ENCODE data around the gene FRMD1. TPM values are rescaled to one million over a fixed set of nuclear protein-coding genes. Genes with fewer than 3 reads are reported as not detected.

The FRMD1 gene
- total RNA-seq, 1 donor from 2014 or later = 1.7 TPM

GRCh38 chr6:168043193-168043847 is 35.7 kb downstream of the FRMD1 start:
- no peak for DNase-seq (ENCODE audit: low spot score)

GRCh38 chr6:168042426-168043192 is 36.4 kb downstream of the FRMD1 start:
- DNase-seq (ENCODE audit: low spot score) = no peak

- no peak for DNase-seq (ENCODE audit: low spot score)
Observed at GRCh38 chr6:168041928-168042327, 37.1 kb downstream of the FRMD1 start.

GRCh38 chr6:168040856-168041496 is 38.0 kb downstream of the FRMD1 start:
- no peak for DNase-seq (ENCODE audit: low spot score)

GRCh38 chr6:168039849-168040248 is 39.2 kb downstream of the FRMD1 start:
- DNase-seq (ENCODE audit: low spot score) = no peak

- DNase-seq (ENCODE audit: low spot score) = no peak
Observed at GRCh38 chr6:168039301-168039700, 39.7 kb downstream of the FRMD1 start.

GRCh38 chr6:168038576-168039140 is 40.4 kb downstream of the FRMD1 start:
- DNase-seq (ENCODE audit: low spot score) = no peak

- DNase-seq (ENCODE audit: low spot score) = no peak
Observed at GRCh38 chr6:168037856-168038255, 41.2 kb downstream of the FRMD1 start.

GRCh38 chr6:168037242-168037641 is 41.8 kb downstream of the FRMD1 start:
- DNase-seq (ENCODE audit: low spot score) = no peak

- peak; percentile 34 for DNase-seq (ENCODE audit: low spot score)
Observed at GRCh38 chr6:168035661-168036545, 43.1 kb downstream of the FRMD1 start.

GRCh38 chr6:168035098-168035660 is 43.8 kb downstream of the FRMD1 start:
- DNase-seq (ENCODE audit: low spot score) = peak; percentile 83

- no peak for DNase-seq (ENCODE audit: low spot score)
Observed at GRCh38 chr6:168034537-168034936, 44.5 kb downstream of the FRMD1 start.

- no peak for DNase-seq (ENCODE audit: low spot score)
Observed at GRCh38 chr6:168033791-168034190, 45.2 kb downstream of the FRMD1 start.

GRCh38 chr6:168032005-168032760 is 46.8 kb downstream of the FRMD1 start:
- peak; percentile 79 for DNase-seq (ENCODE audit: low spot score)

GRCh38 chr6:168031411-168031971 is 47.5 kb downstream of the FRMD1 start:
- DNase-seq (ENCODE audit: low spot score) = peak; percentile 88

- no peak for DNase-seq (ENCODE audit: low spot score)
Observed at GRCh38 chr6:168030908-168031307, 48.1 kb downstream of the FRMD1 start.

GRCh38 chr6:168030218-168030746 is 48.7 kb downstream of the FRMD1 start:
- DNase-seq (ENCODE audit: low spot score) = no peak

GRCh38 chr6:168029459-168030217 is 49.4 kb downstream of the FRMD1 start:
- DNase-seq (ENCODE audit: low spot score) = no peak

- no peak for DNase-seq (ENCODE audit: low spot score)
Observed at GRCh38 chr6:168028181-168028580, 50.8 kb downstream of the FRMD1 start.
